HG02763 (cell line): Measurements from ENCODE around the gene PACRG.
"Not testable (repeated sequence)": the region's sequence is repeated elsewhere in the genome, so short reads cannot be mapped to it uniquely, and the experiment has no call there.

Source experiments
- ATAC-seq: cut with Tn5 transposase; IDR thresholded peaks from one replicate; pipeline ENCODE4 v1.9.1; 2021; ENCODE audit warnings: mild to moderate bottlenecking, moderate library complexity; ENCODE audit not compliant: unreplicated experiment

PACRG gene

GRCh38 chr6:163298079-163298830 is 570.5 kb downstream of the PACRG start:
- no peak for ATAC-seq

GRCh38 chr6:163300838-163301237 is 573.1 kb downstream of the PACRG start:
- ATAC-seq, result no peak

- ATAC-seq, result no peak
These were observed 574.2 kb downstream of the PACRG start for GRCh38 chr6:163301726-163302635.

GRCh38 chr6:163302747-163303146 is 575.0 kb downstream of the PACRG start:
- ATAC-seq, result no peak

GRCh38 chr6:163306000-163306399 is 578.2 kb downstream of the PACRG start:
- no peak for ATAC-seq

GRCh38 chr6:163308629-163309440 is 581.1 kb downstream of the PACRG start:
- ATAC-seq, result no peak

- ATAC-seq, result no peak
These were observed 581.8 kb downstream of the PACRG start for GRCh38 chr6:163309491-163310026.

- ATAC-seq, result no peak
These were observed 582.6 kb downstream of the PACRG start for GRCh38 chr6:163310096-163310972.

- no peak for ATAC-seq
These were observed 583.2 kb downstream of the PACRG start for GRCh38 chr6:163310973-163311383.

- no peak for ATAC-seq
These were observed 584.1 kb downstream of the PACRG start for GRCh38 chr6:163311830-163312229.

GRCh38 chr6:163313566-163313965 is 585.8 kb downstream of the PACRG start:
- no peak for ATAC-seq

GRCh38 chr6:163313981-163314380 is 586.2 kb downstream of the PACRG start:
- ATAC-seq, result no peak

- ATAC-seq, result no peak
These were observed 587.2 kb downstream of the PACRG start for GRCh38 chr6:163314791-163315470.

GRCh38 chr6:163316866-163317495 is 589.2 kb downstream of the PACRG start:
- ATAC-seq, result not testable (repeated sequence)

GRCh38 chr6:163318071-163318786 is 590.5 kb downstream of the PACRG start:
- no peak for ATAC-seq

GRCh38 chr6:163319609-163320366 is 592.0 kb downstream of the PACRG start:
- no peak for ATAC-seq

GRCh38 chr6:163320402-163320801 is 592.6 kb downstream of the PACRG start:
- ATAC-seq, result no peak
